Renal cortex interstitium (tissue), 11 donors: Measurements from ENCODE around the gene LIPA. TPM values are rescaled to one million over a fixed set of nuclear protein-coding genes. Genes with fewer than 3 reads are reported as not detected.
"Not testable (repeated sequence)": the region's sequence is repeated elsewhere in the genome, so short reads cannot be mapped to it uniquely, and the experiment has no call there.

Experiments
- DNase-seq, 11 donors: peaks; one replicate each; pipeline ENCODE4 v3.0.0-alpha.2; 2013; ENCODE audit warnings: low read depth in 9 of 11, low spot score in 4 of 11; ENCODE audit errors: extremely low read depth in 1 of 11
- polyA plus RNA-seq, 3 donors: library from polyadenylated mRNA; unstranded; fragments of 120-200 nt; gene quantifications; one replicate each; pipeline ENCODE4 v1.2.1, GENCODE V29; 2013; ENCODE audit not compliant: insufficient read length in 3 of 3

LIPA gene
- polyA plus RNA-seq, 3 donors = 44.1 to 57.6 (median 47.9) TPM

DNA sequence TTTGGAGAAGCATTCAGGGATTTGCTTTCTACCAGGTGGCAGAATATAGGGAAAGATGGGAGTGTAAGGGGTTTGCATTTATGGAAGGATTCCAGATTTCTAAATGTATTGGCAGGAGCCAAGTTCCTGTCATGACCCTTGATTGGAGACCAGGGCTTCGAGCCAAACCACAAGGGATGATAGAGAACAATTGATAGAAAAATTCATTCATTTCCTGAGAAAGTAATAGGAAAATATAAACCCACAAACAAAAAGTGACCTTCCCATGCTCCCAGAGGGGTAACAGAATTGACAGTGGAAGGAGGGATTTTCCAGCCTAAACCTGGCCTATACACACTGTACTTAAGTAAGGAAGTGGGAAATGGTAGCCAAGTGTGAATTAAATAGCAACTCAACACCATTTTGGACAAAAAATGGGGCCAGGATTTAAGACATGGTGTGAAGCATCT is 27.9 kb upstream of the LIPA start:
- DNase-seq = no peak

DNA sequence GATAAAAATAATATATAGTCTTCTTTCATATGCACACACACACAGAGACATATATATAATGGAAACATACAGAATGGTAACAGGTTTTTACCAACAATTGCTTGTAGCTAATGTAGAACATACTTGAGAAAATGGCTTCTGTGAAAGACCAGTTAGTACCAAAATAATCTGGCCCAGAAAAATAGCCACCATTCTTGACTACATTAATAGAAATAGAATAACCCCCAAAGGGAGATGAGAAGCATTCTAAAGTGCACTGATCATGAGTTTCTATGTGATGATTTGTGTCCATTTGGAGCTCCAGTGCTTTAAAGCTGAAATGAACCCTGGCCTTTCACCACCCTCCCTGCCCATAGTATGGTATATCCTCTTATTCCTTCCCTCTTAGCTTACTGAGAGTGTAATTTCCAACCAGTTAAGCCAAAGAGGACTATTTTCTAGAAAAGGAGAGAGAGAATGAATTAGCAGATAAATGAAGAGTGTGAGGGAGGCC is 27.4 kb upstream of the LIPA start:
- DNase-seq = no peak

DNA sequence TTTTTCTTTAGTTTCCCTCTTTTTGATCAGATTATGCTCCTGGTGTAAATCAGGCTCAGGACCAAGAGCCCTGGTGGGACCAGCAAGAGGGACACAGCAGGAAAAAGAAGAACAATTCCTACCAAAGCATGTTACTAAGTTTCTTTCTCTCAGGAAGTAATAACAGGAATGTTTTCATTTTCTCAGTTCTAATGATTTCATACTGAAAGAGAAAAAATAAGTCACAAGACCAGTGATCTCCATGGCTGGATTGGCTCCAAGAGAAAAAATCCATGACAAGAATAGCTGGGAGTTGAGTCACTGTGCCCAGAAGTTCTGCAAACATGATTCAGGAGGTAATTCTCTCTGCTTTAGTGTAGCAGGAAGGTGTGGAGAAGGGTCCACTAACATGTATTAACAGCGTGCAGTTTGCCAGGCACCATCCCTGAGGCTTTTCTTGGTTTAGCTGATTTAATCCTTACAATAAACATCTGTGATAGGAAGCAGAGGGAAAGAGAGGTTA is 26.5 kb upstream of the LIPA start:
- peak in 3 of 11 donors; percentile 23 to 35 (median 29) for DNase-seq

- DNase-seq = no peak
These were observed 23.8 kb upstream of the LIPA start for GRCh38 chr10:89275383-89275782.

DNA sequence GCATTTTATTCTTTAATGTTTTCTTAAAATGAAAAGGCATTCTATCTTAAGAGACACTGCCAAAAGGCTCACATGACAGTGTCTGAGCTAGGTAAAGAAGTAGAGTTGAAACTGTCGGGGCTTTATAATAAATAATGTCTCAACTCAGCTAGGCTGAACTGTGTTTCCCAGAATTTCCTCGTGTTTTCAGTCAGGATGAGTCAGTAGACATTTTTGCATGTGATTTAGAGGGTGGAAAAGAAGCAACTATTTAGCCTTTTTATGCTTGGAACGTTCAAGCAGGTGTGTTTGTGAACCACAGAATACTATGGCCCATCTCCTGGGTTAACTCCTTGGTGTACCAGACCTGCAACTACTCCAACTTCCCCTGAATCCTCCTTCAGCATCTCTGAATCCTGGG is 23.4 kb upstream of the LIPA start:
- no peak for DNase-seq

GRCh38 chr10:89273680-89274079 is 22.1 kb upstream of the LIPA start:
- DNase-seq = no peak

DNA sequence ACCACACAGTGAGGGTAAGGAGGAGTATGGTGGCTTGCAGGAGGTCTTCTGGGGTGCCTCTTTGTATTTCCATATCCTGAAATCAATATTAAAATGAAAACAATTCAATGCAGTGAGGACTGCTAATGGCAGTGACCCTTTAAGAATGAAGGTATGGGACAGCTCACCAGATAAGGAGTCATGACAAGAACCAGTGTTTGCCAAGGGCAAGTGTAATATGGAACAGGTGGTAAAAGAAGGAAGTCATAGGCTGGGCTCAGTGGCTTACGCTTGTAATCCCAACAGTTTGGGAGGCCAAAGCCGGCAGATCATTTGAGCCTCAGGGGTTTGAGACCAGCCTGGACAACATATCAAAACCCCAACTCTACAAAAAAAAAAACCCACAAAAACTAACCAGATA is 20.0 kb upstream of the LIPA start:
- DNase-seq = no peak

DNA sequence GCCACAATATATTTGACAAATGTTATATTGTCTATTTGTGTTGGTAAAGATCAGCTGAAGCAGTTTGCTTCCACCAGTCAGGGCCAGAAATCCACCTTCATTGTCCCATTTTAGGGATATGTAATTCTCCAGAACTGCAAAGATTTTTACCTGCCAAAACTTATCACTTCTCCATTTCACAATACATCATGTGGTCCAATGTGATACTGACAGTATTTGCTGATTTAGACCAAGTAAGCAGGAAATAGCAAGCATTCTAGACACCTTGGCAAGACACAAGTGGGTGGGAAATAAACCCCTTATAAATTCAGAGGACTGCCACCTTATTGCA is 18.5 kb upstream of the LIPA start:
- no peak for DNase-seq

DNA sequence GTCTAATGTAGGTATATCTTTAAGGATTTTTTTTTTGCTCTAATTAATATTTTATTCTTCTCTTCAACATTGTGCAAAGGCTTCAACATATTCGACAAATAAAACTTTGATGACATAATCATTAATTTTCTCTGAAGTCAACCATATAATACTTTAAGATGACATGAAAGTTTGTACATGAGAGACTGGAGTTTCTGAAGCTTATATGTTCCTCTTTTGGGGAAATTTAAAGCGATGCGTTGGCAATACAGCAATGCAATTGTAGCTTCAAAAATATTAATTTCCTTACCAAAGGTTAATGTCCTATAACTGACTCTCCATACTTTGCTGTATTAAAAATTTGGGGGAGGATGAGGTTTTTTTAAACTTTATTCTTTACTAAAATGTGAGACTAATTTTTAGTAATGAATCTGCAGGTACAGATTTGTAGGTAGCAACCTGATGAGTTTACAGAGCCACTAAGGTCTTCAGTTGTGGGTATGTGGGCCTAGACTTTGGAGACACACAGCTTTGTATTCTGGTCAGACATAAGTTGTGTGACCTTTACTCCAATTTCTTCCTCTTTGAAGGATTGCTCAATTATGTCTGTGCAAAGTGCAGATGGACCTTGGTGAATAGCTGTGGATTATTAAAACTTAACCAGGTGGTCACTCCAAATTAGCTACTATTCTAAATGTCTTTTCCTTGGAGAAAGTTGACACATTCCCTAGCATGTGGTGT is 18.0 kb upstream of the LIPA start:
- DNase-seq = no peak

GRCh38 chr10:89266721-89267453 is 15.3 kb upstream of the LIPA start:
- DNase-seq = no peak

DNA sequence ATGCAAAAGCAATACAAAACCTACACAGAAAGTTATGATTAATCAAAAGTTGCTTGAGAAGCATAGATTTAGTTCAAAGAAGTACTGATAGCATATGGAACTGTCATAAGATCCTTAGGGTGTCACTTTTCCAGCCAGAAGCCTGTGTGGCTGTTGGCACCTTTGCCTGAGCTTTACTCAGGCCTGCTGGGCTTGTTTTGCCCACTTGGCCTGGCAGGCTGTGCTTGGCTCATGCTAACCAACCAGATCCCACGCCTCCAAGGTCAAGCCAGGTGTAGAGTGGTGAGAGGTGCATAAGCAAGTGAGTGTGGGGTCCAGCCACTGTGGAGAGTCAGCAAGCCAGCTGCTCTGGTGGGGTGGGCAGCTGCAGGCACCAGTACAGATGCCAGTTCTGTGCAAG is 12.0 kb upstream of the LIPA start:
- DNase-seq = no peak

DNA sequence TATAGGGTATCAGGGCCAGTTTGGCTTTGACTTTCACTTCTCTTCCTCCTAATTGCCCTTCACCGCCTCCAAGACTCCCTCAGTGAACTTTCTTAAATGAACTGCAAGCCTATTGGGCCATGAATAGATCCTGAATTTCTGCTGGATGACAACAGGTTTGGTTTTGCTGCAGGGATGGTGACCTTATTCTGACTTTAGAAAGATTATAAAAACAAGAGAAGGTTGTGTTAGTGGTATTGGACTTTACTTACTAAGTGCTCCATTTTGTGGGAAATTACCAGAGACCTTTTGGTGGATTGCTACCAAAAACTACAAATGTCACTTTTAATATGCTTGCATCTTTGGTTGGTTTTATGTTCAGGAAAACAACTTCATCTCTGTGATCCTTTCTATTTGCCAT is 11.5 kb upstream of the LIPA start:
- DNase-seq = no peak

- no peak for DNase-seq
These were observed 10.8 kb upstream of the LIPA start for GRCh38 chr10:89262086-89263051.

DNA sequence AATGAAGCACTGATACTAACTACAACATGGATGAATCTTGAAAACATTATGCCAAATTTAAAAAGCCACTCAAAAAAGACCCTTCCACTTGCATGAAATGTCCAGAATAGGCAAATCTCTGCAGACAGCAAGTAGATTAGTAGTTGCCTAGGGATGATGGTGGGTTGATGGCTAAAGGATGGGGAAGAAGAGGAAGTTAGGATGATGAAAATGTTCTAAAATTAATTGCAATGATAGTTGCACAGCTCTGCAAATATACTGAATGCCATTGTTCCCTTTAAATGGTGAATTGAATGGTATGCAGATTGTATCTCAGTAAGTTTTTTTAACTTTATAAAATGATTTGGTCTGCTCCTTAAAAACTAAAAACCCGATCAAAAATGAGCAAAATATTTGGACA is 7.3 kb upstream of the LIPA start:
- DNase-seq = no peak

- DNase-seq = no peak
These were observed 6.0 kb upstream of the LIPA start for GRCh38 chr10:89257581-89257980.

- no peak for DNase-seq
These were observed 5.4 kb upstream of the LIPA start for GRCh38 chr10:89256962-89257361.

DNA sequence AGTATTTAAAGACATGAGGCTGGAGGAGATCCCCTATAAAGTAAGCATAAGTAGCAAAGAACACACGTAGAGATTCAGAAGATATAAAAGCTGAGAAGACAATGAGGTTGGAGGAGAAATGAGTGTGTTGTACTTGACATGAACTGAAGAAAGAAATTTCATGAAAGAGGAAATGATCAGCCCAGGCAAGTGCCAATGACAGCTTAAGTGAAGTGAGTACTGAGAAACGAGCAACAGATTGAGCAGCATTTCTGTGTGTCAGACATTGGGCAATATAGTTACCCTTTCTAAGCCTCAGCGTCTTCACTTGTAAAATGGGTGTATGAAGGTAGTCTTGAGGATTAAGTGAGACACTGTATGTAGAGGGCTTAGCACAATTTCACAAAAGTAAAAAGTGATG is 4.8 kb upstream of the LIPA start:
- no peak for DNase-seq

GRCh38 chr10:89255793-89256192 is 4.2 kb upstream of the LIPA start:
- DNase-seq = no peak

GRCh38 chr10:89255091-89255579 is 3.6 kb upstream of the LIPA start:
- DNase-seq = not testable (repeated sequence)
